ENCODE results near the gene MSANTD3.

The MSANTD3 gene

GRCh38 chr9:100499866-100500265 lies 72.9 kb downstream of the MSANTD3 start:
- H3K9me3 ChIP-seq (ENCODE audit: control insufficient read depth, low read length), result no peaks in the 10 kb centered on the region
- no peak overlapping the region for H3K18ac ChIP-seq (ENCODE audit: low read depth in 1 of 2, low read length in 2 of 2)
- no peak for DNase-seq
- H3K79me1 ChIP-seq (replicated peaks; ENCODE audit: low read length, poor library complexity, severe bottlenecking), result peaks cover 8% of the 10 kb centered on the region
- no peak overlapping the region for H4K8ac ChIP-seq (ENCODE audit: low read length)
- no peak overlapping the region for H3K9ac ChIP-seq (ENCODE audit: low read length)
- no peak overlapping the region for H2AK5ac ChIP-seq (ENCODE audit: low read length, severe bottlenecking)
- 100% methylated on average over 2 of the region's 2 CpGs for WGBS
- H3K23ac ChIP-seq (ENCODE audit: low read length in 2 of 2), result no peak overlapping the region
- no peak overlapping the region for H3K4me3 ChIP-seq (ENCODE audit: insufficient read depth in 1 of 2, low read depth in 1 of 2, low read length in 2 of 2)
- H2BK120ac ChIP-seq (ENCODE audit: low read depth, low read length), result no peak overlapping the region
- no peak overlapping the region for H2BK5ac ChIP-seq (ENCODE audit: low read depth, low read length, poor library complexity, severe bottlenecking)
- H3K4me2 ChIP-seq (ENCODE audit: low read length, poor library complexity, severe bottlenecking), result no peak overlapping the region
- no peak overlapping the region for H2AFZ ChIP-seq (ENCODE audit: low read depth, low read length)
- no peak overlapping the region for H2BK12ac ChIP-seq (ENCODE audit: low read length in 2 of 2)
- H3K4ac ChIP-seq (ENCODE audit: low read depth in 1 of 2, low read length in 2 of 2), result no peak overlapping the region
- no peaks in the 10 kb centered on the region for H3K4me1 ChIP-seq (ENCODE audit: control insufficient read depth, insufficient read depth, low read depth, low read length)
- no peak overlapping the region for H3K27ac ChIP-seq (ENCODE audit: low read length, poor library complexity, severe bottlenecking)
- H3K27me3 ChIP-seq (ENCODE audit: control insufficient read depth in 1 of 2, insufficient read depth in 1 of 2, low read length in 2 of 2), result no peaks in the 10 kb centered on the region
- H4K91ac ChIP-seq (ENCODE audit: low read length), result no peak overlapping the region
- H3K14ac ChIP-seq (ENCODE audit: low read length in 2 of 2), result no peak overlapping the region
- H3K36me3 ChIP-seq (ENCODE audit: control insufficient read depth in 1 of 2, insufficient read depth in 2 of 2, low read depth in 1 of 2, low read length in 2 of 2), result no peaks in the 10 kb centered on the region
- H2BK15ac ChIP-seq (ENCODE audit: low read depth, poor library complexity, severe bottlenecking), result no peak overlapping the region
